SU-DHL-6 (cell line): Measurements from ENCODE around the gene SLC16A8.

Experiments
- H2AFZ ChIP-seq: fragments of 200-600 bp; sonication (generic); 2 replicates; pipeline ENCODE4 v1.6.1; 2014; ENCODE audit warnings: low read depth, mild to moderate bottlenecking, moderate library complexity, mixed read lengths, antibody characterized with exemption, low read length; ENCODE audit not compliant: severe bottlenecking
- H3F3A ChIP-seq: fragments of 200-600 bp; shearing (Covaris generic); 2 replicates; pipeline ENCODE4 v1.6.0; 2016; ENCODE audit warnings: antibody characterized with exemption, mild to moderate bottlenecking; ENCODE audit not compliant: insufficient read depth
- H3K27ac ChIP-seq: fragments of 200-600 bp; sonication (generic); 2 replicates; pipeline ENCODE4 v1.5.1; 2016; ENCODE audit warnings: low read depth, mild to moderate bottlenecking, low read length, moderate library complexity, mixed read lengths
- H3K27me3 ChIP-seq: fragments of 200-600 bp; sonication (generic), shearing (Covaris generic); 2 replicates; pipeline ENCODE4 v1.6.0; 2014; ENCODE audit warnings: mild to moderate bottlenecking, low read length
- H3K36me3 ChIP-seq: fragments of 200-600 bp; sonication (generic); 2 replicates; pipeline ENCODE4 v1.6.1; 2014; ENCODE audit warnings: mild to moderate bottlenecking, low read length, mixed read lengths
- H3K4me2 ChIP-seq: fragments of 300-600, 200-600 bp; shearing (Covaris generic), sonication (generic); 2 replicates; pipeline ENCODE4 v1.6.0; 2014; ENCODE audit warnings: low read length, low read depth, mild to moderate bottlenecking; ENCODE audit not compliant: poor library complexity, severe bottlenecking
- H3K4me3 ChIP-seq: fragments of 200-600 bp; sonication (generic); 2 replicates; pipeline ENCODE4 v1.5.1; 2014; ENCODE audit warnings: antibody characterized with exemption, low read length, mild to moderate bottlenecking, mixed read lengths; ENCODE audit not compliant: insufficient read depth, poor library complexity, severe bottlenecking
- H3K79me2 ChIP-seq: fragments of 200-600 bp; sonication (generic); 2 replicates; pipeline ENCODE4 v1.6.1; 2014; ENCODE audit warnings: mild to moderate bottlenecking, low read length, moderate library complexity; ENCODE audit not compliant: insufficient read depth
- H3K9ac ChIP-seq: fragments of 200-600 bp; sonication (generic); 2 replicates; pipeline ENCODE4 v1.7.0; 2014; ENCODE audit warnings: mild to moderate bottlenecking, low read length
- H3K9me2 ChIP-seq: fragments of 200-600 bp; sonication (generic); replicated peaks from 2 replicates; pipeline ENCODE4 v1.6.1; 2014; ENCODE audit warnings: low read length; ENCODE audit not compliant: insufficient read depth
- H3K9me3 ChIP-seq: fragments of 200-600 bp; sonication (generic); 2 replicates; pipeline ENCODE4 v1.6.1; 2014; ENCODE audit warnings: low read length, mixed read lengths; ENCODE audit not compliant: insufficient read depth
- H4K20me1 ChIP-seq: fragments of 200-600 bp; sonication (generic); 2 replicates; pipeline ENCODE4 v1.6.1; 2014; ENCODE audit warnings: low read depth, mild to moderate bottlenecking, antibody characterized with exemption, low read length, moderate library complexity, mixed read lengths
- EZH2phosphoT487 ChIP-seq: fragments of 200-600 bp; sonication (generic), shearing (Covaris generic); conservative IDR thresholded peaks from 2 replicates; pipeline ENCODE4 v1.6.1; 2018; ENCODE audit warnings: mild to moderate bottlenecking, antibody characterized with exemption, low read length, moderate library complexity, mixed read lengths
- TF ChIP-seq, protein P1 (sequence below): fragments of 200-600 bp; sonication (generic); IDR thresholded peaks from one replicate; pipeline ENCODE4 v1.5.1; 2017; ENCODE audit warnings: antibody characterized with exemption, mild to moderate bottlenecking, low read length, moderate library complexity; ENCODE audit not compliant: insufficient read depth, poor library complexity, severe bottlenecking

Gene SLC16A8

DNA sequence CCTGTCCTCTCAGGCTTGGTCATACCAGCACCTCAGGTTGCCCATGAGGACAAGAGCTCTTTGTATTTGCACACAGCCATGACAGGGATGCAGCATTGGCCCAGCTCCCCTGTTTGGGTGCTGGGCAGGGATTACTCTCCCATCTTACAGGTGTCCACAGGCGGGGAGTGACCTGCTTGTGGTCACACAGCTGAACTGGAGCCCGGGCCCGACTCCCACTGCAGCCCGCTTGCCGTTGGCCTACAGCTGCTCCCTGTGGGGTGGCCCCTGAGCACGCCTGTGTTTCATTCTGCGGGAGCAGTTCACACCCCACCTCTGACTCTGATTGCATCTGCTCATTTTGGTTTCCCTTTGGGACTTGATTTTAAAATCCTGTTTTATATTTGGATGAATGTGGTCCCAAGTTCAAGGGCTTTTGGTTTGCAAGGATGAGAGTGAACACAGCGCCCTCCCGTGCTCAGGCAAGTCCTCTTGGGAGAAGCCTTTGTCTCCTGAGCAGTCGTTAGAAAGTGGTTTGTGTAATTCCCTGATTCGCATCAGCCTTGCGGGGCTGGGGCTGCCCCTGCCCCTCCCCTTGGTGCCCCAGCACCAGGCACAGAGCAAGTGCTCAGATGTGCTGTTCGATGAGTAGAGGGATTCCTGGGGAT, 17.5 kb downstream of the SLC16A8 start:
- H3K9me3 ChIP-seq = no peaks in the 10 kb centered on the region
- H3K9me2 ChIP-seq = no peaks in the 10 kb centered on the region
- no peak overlapping the region for H3K9ac ChIP-seq
- H3K79me2 ChIP-seq = no peaks in the 10 kb centered on the region
- TF ChIP-seq, protein P1, sequence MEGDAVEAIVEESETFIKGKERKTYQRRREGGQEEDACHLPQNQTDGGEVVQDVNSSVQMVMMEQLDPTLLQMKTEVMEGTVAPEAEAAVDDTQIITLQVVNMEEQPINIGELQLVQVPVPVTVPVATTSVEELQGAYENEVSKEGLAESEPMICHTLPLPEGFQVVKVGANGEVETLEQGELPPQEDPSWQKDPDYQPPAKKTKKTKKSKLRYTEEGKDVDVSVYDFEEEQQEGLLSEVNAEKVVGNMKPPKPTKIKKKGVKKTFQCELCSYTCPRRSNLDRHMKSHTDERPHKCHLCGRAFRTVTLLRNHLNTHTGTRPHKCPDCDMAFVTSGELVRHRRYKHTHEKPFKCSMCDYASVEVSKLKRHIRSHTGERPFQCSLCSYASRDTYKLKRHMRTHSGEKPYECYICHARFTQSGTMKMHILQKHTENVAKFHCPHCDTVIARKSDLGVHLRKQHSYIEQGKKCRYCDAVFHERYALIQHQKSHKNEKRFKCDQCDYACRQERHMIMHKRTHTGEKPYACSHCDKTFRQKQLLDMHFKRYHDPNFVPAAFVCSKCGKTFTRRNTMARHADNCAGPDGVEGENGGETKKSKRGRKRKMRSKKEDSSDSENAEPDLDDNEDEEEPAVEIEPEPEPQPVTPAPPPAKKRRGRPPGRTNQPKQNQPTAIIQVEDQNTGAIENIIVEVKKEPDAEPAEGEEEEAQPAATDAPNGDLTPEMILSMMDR = no peak
- no peak for TF ChIP-seq EZH2phosphoT487
- no peak overlapping the region for H3K27ac ChIP-seq
- H3F3A ChIP-seq = no peaks in the 10 kb centered on the region
- H3K27me3 ChIP-seq = no peaks in the 10 kb centered on the region
- no peaks in the 10 kb centered on the region for H3K36me3 ChIP-seq
- H3K4me3 ChIP-seq = no peak overlapping the region
- H4K20me1 ChIP-seq = no peaks in the 10 kb centered on the region
- no peak overlapping the region for H3K4me2 ChIP-seq
- no peak overlapping the region for H2AFZ ChIP-seq

DNA sequence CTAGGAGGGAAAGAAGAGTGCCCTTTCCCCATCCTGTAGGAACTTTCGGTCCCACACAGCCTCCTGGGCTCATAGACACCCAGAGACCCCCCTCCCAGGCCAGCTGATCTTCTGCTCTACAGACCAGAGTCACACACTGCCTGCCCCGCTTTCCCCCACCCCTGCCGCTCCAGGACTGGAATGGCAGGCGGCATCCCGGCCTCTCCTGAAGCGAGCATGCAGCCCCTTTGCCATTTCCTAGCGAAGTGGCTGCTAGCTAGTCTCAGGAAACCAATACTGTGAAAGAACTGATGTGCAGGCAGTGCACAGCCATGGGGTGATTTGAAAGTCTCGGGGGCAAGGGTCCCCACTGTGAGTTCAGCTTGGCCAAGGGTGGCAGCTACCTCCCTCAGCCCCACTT, 18.4 kb downstream of the SLC16A8 start:
- no peaks in the 10 kb centered on the region for H3K9me3 ChIP-seq
- no peaks in the 10 kb centered on the region for H4K20me1 ChIP-seq
- no peak overlapping the region for H3K4me2 ChIP-seq
- no peak overlapping the region for H3K9ac ChIP-seq
- no peaks in the 10 kb centered on the region for H3F3A ChIP-seq
- no peaks in the 10 kb centered on the region for H3K27me3 ChIP-seq
- no peak overlapping the region for H2AFZ ChIP-seq
- H3K36me3 ChIP-seq = no peaks in the 10 kb centered on the region
- TF ChIP-seq EZH2phosphoT487 = no peak
- TF ChIP-seq, protein P1 = no peak
- H3K79me2 ChIP-seq = no peaks in the 10 kb centered on the region
- H3K4me3 ChIP-seq = no peak overlapping the region
- H3K9me2 ChIP-seq = no peaks in the 10 kb centered on the region
- H3K27ac ChIP-seq = no peak overlapping the region

DNA sequence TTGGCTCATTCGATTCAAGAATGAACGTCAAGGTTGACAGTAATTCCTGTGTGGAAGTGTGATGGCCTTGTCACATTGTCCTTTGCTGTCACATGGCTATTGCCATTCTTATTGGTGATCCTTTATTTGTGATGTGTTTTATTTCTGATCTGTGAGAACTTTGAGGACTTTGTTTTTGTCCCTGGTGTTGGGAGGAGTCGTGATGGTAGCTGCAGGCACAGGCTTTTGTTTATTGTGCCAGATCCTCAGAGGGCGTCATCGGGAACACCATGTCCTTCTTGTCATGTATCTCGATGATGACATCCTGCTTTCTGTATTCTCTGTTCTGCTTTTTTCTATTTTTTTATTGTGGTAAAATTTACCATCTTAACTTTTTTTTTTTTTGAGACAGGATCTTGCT, 21.2 kb downstream of the SLC16A8 start:
- H3K36me3 ChIP-seq = no peaks in the 10 kb centered on the region

More for the DNA sequence above, 21.2 kb downstream of the SLC16A8 start:
- Histone ChIP-seq H3F3A (no peaks in the 10 kb centered on the region; the same call in 1 of the 2 replicates), H3K27me3 (no peaks in the 10 kb centered on the region), H3K27ac (no peak overlapping the region), H3K79me2 (no peaks in the 10 kb centered on the region), H3K9me3 (no peaks in the 10 kb centered on the region), H3K4me3 (no peak overlapping the region), H3K9me2 (no peaks in the 10 kb centered on the region), H4K20me1 (no peaks in the 10 kb centered on the region), H3K4me2 (no peak overlapping the region), H2AFZ (no peak overlapping the region), H3K9ac (no peak overlapping the region)
- TF ChIP-seq, protein P1 = no peak
- no peak for TF ChIP-seq EZH2phosphoT487
